Smooth muscle cell (in vitro differentiated cells): ENCODE results near the gene LYPD3. TPM values are rescaled to one million over a fixed set of nuclear protein-coding genes. Genes with fewer than 3 reads are reported as not detected.

Experiments
- DNase-seq: peaks from one replicate; lab custom pipeline; 2025; ENCODE audit not compliant: unreplicated experiment; lab: John Stamatoyannopoulos, UW
- H2AFZ ChIP-seq: fragments of 200-600 bp; sonication (generic); 2 replicates; pipeline ENCODE4 v1.6.0; 2016; ENCODE audit warnings: antibody characterized with exemption, low read depth, mild to moderate bottlenecking
- H3F3A ChIP-seq: fragments of 200-600 bp; sonication (generic); 2 replicates; pipeline ENCODE4 v1.6.0; 2017; ENCODE audit warnings: antibody characterized with exemption, low read depth
- H3K27ac ChIP-seq: fragments of 200-600 bp; sonication (generic); 2 replicates; pipeline ENCODE4 v1.5.1; 2016; ENCODE audit warnings: low read depth, mild to moderate bottlenecking
- H3K27me3 ChIP-seq: fragments of 200-600 bp; sonication (generic); 2 replicates; pipeline ENCODE4 v1.6.1; 2016; ENCODE audit warnings: low read depth, mild to moderate bottlenecking
- H3K36me3 ChIP-seq: fragments of 200-600 bp; sonication (generic); 2 replicates; pipeline ENCODE4 v1.5.1; 2016; ENCODE audit warnings: low read depth
- H3K4me1 ChIP-seq: fragments of 200-600 bp; sonication (generic); 2 replicates; pipeline ENCODE4 v1.5.1; 2016; ENCODE audit warnings: low read depth
- H3K4me2 ChIP-seq: fragments of 200-600 bp; sonication (generic); 2 replicates; pipeline ENCODE4 v1.6.0; 2016; ENCODE audit warnings: mild to moderate bottlenecking
- H3K4me3 ChIP-seq: fragments of 200-600 bp; sonication (generic); 2 replicates; pipeline ENCODE4 v1.5.1; 2016; ENCODE audit warnings: mild to moderate bottlenecking
- H3K79me2 ChIP-seq: fragments of 200-600 bp; sonication (generic); 2 replicates; pipeline ENCODE4 v1.6.0; 2016; ENCODE audit warnings: low read depth, mild to moderate bottlenecking
- H3K9ac ChIP-seq: fragments of 200-600 bp; sonication (generic); 2 replicates; pipeline ENCODE4 v1.6.0; 2016; ENCODE audit warnings: low read depth
- H3K9me3 ChIP-seq: fragments of 200-600 bp; sonication (generic); replicated peaks from 2 replicates; pipeline ENCODE4 v1.5.1; 2016; ENCODE audit warnings: low read depth
- H4K20me1 ChIP-seq: fragments of 200-600 bp; sonication (generic); 2 replicates; pipeline ENCODE4 v1.6.0; 2016; ENCODE audit warnings: low read depth
- WGBS: methylation state at CpG from one replicate; pipeline ENCODE4 v1.1.7; 2016; ENCODE audit warnings: low lambda C conversion rate; 5-methylcytosine and 5-hydroxymethylcytosine counted together
- polyA plus RNA-seq: library from polyadenylated mRNA; unstranded; fragments of >200 nt; fragmentation: Nextera tagmentation; extraction: Ambion mirVana; gene quantifications from 2 replicates; pipeline ENCODE4 v1.2.1, GENCODE V29; 2016
- total RNA-seq: library from RNA; depleted of rRNA; stranded (reverse); fragments of >200 nt; gene quantifications from 2 replicates; pipeline ENCODE4 v1.2.3, GENCODE V29; 2014
- TF ChIP-seq, protein P1 (sequence below): fragments of 200-600 bp; sonication (generic); IDR thresholded peaks from 2 replicates; pipeline ENCODE4 v1.5.1; 2017; ENCODE audit warnings: borderline replicate concordance, mild to moderate bottlenecking, antibody characterized with exemption; ENCODE audit not compliant: insufficient read depth, poor library complexity, severe bottlenecking

Gene LYPD3
- total and polyA plus RNA-seq, 2 experiments from 2014 or later = 17.9 to 20.6 TPM

DNA sequence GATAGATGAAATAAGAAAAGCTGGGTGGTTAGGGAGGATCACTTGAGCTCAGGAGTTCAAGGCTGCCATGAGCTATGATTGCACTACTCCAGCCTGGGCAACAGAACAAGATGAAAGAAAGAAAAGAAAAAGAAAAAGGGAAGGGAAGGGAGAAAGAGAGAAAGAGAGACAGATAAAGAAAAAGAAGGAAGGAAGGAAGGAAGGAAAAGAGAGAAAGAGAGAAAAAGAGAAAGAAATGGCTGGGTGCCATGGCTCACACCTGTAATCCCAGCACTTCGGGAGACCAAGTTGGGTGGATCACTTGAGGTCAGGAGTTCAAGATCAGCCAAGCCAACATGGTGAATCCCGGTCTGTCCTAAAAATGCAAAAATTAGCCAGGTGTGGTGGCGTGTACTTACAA is 29.6 kb downstream of the LYPD3 start:
- TF ChIP-seq, protein P1, sequence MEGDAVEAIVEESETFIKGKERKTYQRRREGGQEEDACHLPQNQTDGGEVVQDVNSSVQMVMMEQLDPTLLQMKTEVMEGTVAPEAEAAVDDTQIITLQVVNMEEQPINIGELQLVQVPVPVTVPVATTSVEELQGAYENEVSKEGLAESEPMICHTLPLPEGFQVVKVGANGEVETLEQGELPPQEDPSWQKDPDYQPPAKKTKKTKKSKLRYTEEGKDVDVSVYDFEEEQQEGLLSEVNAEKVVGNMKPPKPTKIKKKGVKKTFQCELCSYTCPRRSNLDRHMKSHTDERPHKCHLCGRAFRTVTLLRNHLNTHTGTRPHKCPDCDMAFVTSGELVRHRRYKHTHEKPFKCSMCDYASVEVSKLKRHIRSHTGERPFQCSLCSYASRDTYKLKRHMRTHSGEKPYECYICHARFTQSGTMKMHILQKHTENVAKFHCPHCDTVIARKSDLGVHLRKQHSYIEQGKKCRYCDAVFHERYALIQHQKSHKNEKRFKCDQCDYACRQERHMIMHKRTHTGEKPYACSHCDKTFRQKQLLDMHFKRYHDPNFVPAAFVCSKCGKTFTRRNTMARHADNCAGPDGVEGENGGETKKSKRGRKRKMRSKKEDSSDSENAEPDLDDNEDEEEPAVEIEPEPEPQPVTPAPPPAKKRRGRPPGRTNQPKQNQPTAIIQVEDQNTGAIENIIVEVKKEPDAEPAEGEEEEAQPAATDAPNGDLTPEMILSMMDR = no peak
- H3K4me1 ChIP-seq = no peaks in the 10 kb centered on the region
- no peak overlapping the region for H3K9ac ChIP-seq
- H3K27me3 ChIP-seq = no peaks in the 10 kb centered on the region
- no peak overlapping the region for H3K4me2 ChIP-seq
- no peaks in the 10 kb centered on the region for H4K20me1 ChIP-seq
- no peak overlapping the region for H3K27ac ChIP-seq
- H3F3A ChIP-seq = no peaks in the 10 kb centered on the region
- H2AFZ ChIP-seq = no peak overlapping the region
- no peak overlapping the region for H3K4me3 ChIP-seq
- no peaks in the 10 kb centered on the region for H3K36me3 ChIP-seq
- H3K79me2 ChIP-seq = no peaks in the 10 kb centered on the region
- no peak for DNase-seq
- H3K9me3 ChIP-seq = no peaks in the 10 kb centered on the region
- 96% methylated on average over 3 of the region's 3 CpGs for WGBS

DNA sequence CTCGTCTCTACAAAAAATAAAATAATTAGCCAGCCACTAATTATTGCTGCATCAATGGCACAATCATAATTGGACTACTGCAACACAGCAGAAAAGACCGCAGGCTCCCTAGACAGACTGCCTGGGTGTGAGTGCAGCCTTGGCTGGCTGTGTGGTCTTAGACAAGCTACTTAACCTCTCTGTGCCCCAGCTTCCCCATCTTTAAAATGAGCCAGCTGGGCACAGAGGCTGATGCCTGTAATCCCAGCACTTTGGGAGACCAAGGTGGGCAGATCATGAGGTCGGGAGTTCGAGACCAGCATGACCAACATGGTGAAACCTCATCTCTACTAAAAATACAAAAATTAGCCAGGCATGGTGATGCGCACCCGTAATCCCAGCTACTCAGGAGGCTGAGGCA is 31.7 kb downstream of the LYPD3 start:
- 92% methylated on average over 6 of the region's 6 CpGs for WGBS
- Histone ChIP-seq H3K36me3 (no peaks in the 10 kb centered on the region), H3K4me2 (no peak overlapping the region), H3K27ac (no peak overlapping the region), H2AFZ (no peak overlapping the region), H3K9ac (no peak overlapping the region), H3K4me3 (no peak overlapping the region), H3K9me3 (no peaks in the 10 kb centered on the region), H3K79me2 (no peaks in the 10 kb centered on the region), H4K20me1 (no peaks in the 10 kb centered on the region), H3K4me1 (no peaks in the 10 kb centered on the region), H3K27me3 (no peaks in the 10 kb centered on the region), H3F3A (no peaks in the 10 kb centered on the region)
- no peak for DNase-seq
- TF ChIP-seq, protein P1 = no peak

DNA sequence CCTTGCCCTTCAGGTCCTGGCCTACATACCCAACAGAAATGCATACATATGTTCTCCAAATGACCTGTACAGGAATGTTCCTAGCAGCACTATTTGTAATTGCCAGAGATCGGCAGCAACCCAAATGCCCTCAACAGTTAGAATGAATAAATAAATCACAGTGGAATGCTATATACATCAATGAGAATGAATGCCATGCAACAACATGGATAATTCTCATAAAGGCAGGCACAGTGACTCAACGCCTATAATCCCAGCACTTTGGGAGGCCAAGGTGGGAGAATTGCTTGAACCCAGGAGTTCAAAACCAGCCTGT is 32.1 kb downstream of the LYPD3 start:
- no peaks in the 10 kb centered on the region for H3K36me3 ChIP-seq
- H3K27ac ChIP-seq = no peak overlapping the region
- no peaks in the 10 kb centered on the region for H3K9me3 ChIP-seq
- H3K4me2 ChIP-seq = no peak overlapping the region
- DNase-seq = no peak
- H2AFZ ChIP-seq = no peak overlapping the region
- H4K20me1 ChIP-seq = no peaks in the 10 kb centered on the region
- H3K27me3 ChIP-seq = no peaks in the 10 kb centered on the region
- no peak overlapping the region for H3K4me3 ChIP-seq
- WGBS = 96% methylated on average over 2 of the region's 2 CpGs
- no peak overlapping the region for H3K9ac ChIP-seq
- TF ChIP-seq, protein P1 = no peak
- no peaks in the 10 kb centered on the region for H3K4me1 ChIP-seq
- H3F3A ChIP-seq = no peaks in the 10 kb centered on the region
- H3K79me2 ChIP-seq = no peaks in the 10 kb centered on the region

DNA sequence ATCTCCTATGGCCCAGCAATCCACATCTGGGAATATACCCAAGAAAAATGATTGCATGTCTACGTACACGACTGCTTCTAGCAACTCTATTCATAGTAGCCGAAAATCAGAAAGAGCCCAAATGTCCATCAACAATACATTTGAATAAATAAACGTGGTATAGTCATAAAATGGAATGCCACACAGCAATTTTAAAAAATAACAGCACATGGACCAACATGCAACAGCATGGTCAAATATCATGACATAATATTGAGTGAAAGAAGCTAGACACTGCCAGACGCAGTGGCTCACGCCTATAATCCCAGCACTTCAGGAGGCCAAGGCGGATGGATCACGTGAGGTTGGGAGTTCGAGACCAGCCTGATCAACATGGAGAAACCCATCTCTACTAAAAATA is 34.4 kb downstream of the LYPD3 start:
- Histone ChIP-seq H3K4me2 (no peak overlapping the region), H4K20me1 (no peaks in the 10 kb centered on the region), H3K79me2 (no peaks in the 10 kb centered on the region), H3K4me1 (no peaks in the 10 kb centered on the region), H3K4me3 (no peak overlapping the region), H3K27me3 (no peaks in the 10 kb centered on the region), H3K36me3 (no peaks in the 10 kb centered on the region), H2AFZ (no peak overlapping the region), H3K9me3 (no peaks in the 10 kb centered on the region), H3K9ac (no peak overlapping the region), H3K27ac (no peak overlapping the region), H3F3A (no peaks in the 10 kb centered on the region)
- WGBS = 90% methylated on average over 9 of the region's 9 CpGs
- no peak for DNase-seq
- TF ChIP-seq, protein P1 = no peak
